Vagina (tissue), 2 donors: ENCODE results near the gene TLCD5. TPM values are rescaled to one million over a fixed set of nuclear protein-coding genes. Genes with fewer than 3 reads are reported as not detected.

Experiments
- DNase-seq, 2 donors: peaks; one replicate each; pipeline ENCODE4 v3.0.0-alpha.2; 2017; ENCODE audit errors: extremely low spot score in 2 of 2
- H3K27ac ChIP-seq: fragments of 200-600 bp; sonication (generic); one replicate; pipeline ENCODE4 v1.5.1; 2019
- H3K27me3 ChIP-seq: fragments of 200-600 bp; sonication (generic); one replicate; pipeline ENCODE4 v1.5.1; 2019
- H3K36me3 ChIP-seq, 2 donors: fragments of 200-600 bp; sonication (generic); one replicate each; pipeline ENCODE4 v1.5.1; 2017 to 2019
- H3K4me1 ChIP-seq: fragments of 200-600 bp; sonication (generic); one replicate; pipeline ENCODE4 v1.5.1; 2019
- H3K4me3 ChIP-seq, 2 donors: fragments of 200-600 bp; sonication (generic); 1 replicate in 1 of 2; 2 replicates in 1 of 2; pipeline ENCODE4 v1.5.1; 2016 to 2019
- H3K9me3 ChIP-seq: fragments of 200-600 bp; sonication (generic); one replicate; pipeline ENCODE4 v1.5.1; 2019
- CTCF ChIP-seq, 3 experiments: fragments of 450-650 bp in 2 of 3; fragments of 200-600 bp in 1 of 3; sonication (generic) in 1 of 3; IDR thresholded peaks; one replicate each; pipeline ENCODE4 v1.5.1; 2017 to 2019; ENCODE audit warnings: antibody characterized with exemption in 3 of 3, mild to moderate bottlenecking in 2 of 3, moderate library complexity in 2 of 3
- POLR2A ChIP-seq, 2 donors: fragments of 450-650 bp; IDR thresholded peaks; one replicate each; pipeline ENCODE4 v1.6.1; 2017; ENCODE audit warnings: antibody characterized with exemption in 2 of 2, mild to moderate bottlenecking in 2 of 2, moderate library complexity in 2 of 2
- POLR2AphosphoS5 ChIP-seq, 2 donors: sonication (generic); formaldehyde crosslinking; IDR thresholded peaks; one replicate each; pipeline ENCODE4 v1.9.0; 2017; ENCODE audit warnings: antibody characterized with exemption in 2 of 2, mild to moderate bottlenecking in 2 of 2, low read depth in 1 of 2; ENCODE audit not compliant: insufficient read depth in 1 of 2
- intact Hi-C: fragments of 100-400 bp; cut with DNase I; formaldehyde crosslinking; loops from one replicate; pipeline ENCODE4 v1.15.1; 2023
- total RNA-seq: library from RNA; depleted of rRNA; stranded (reverse); fragments of >200 nt; gene quantifications from one replicate; pipeline ENCODE4 v1.2.3, GENCODE V29; 2016

The TLCD5 gene
- total RNA-seq, 1 donor from 2014 or later: 3.7 TPM

GRCh38 chr11:120326228-120326627 is 1.1 kb downstream of the TLCD5 start:
- TF ChIP-seq POLR2AphosphoS5 (IDR thresholded peaks at IDR 0.05; ENCODE audit: insufficient read depth in 1 of 2, low read depth in 1 of 2) (no peak), CTCF (IDR thresholded peaks at IDR 0.05) (no peak), POLR2A (IDR thresholded peaks at IDR 0.05) (no peak)
- H3K36me3 ChIP-seq: peaks cover 0 to 7% of the 10 kb centered on the region in 2 donors
- H3K27ac ChIP-seq: peak overlapping the region; percentile 89
- no peaks in the 10 kb centered on the region for H3K9me3 ChIP-seq
- H3K4me3 ChIP-seq: no peak overlapping the region
- DNase-seq: no peak
- H3K27me3 ChIP-seq: no peaks in the 10 kb centered on the region
- H3K4me1 ChIP-seq: peaks cover 25% of the 10 kb centered on the region
- intact Hi-C loops: no loop called here

GRCh38 chr11:120326845-120327281 is 1.8 kb downstream of the TLCD5 start:
- no peaks in the 10 kb centered on the region for H3K27me3 ChIP-seq
- intact Hi-C loops: no loop called here
- H3K36me3 ChIP-seq: peaks cover 0 to 7% of the 10 kb centered on the region in 2 donors
- H3K27ac ChIP-seq: peak overlapping the region; percentile 89
- no peaks in the 10 kb centered on the region for H3K9me3 ChIP-seq
- H3K4me3 ChIP-seq: no peak overlapping the region
- peaks cover 29% of the 10 kb centered on the region for H3K4me1 ChIP-seq
- no peak for DNase-seq
- TF ChIP-seq CTCF (IDR thresholded peaks at IDR 0.05): no peak
- TF ChIP-seq POLR2A (IDR thresholded peaks at IDR 0.05): no peak
- TF ChIP-seq POLR2AphosphoS5 (IDR thresholded peaks at IDR 0.05; ENCODE audit: insufficient read depth in 1 of 2, low read depth in 1 of 2): no peak

GRCh38 chr11:120327311-120327710 is 2.2 kb downstream of the TLCD5 start:
- Histone ChIP-seq H3K27ac (no peak overlapping the region), H3K27me3 (no peaks in the 10 kb centered on the region), H3K4me3 (no peak overlapping the region), H3K9me3 (no peaks in the 10 kb centered on the region), H3K4me1 (peaks cover 33% of the 10 kb centered on the region), H3K36me3 (peaks cover 0 to 7% of the 10 kb centered on the region in 2 donors)
- no peak for DNase-seq
- intact Hi-C loops: no loop called here
- no peak for TF ChIP-seq POLR2A (IDR thresholded peaks at IDR 0.05)
- TF ChIP-seq CTCF (IDR thresholded peaks at IDR 0.05): no peak
- no peak for TF ChIP-seq POLR2AphosphoS5 (IDR thresholded peaks at IDR 0.05; ENCODE audit: insufficient read depth in 1 of 2, low read depth in 1 of 2)

- no peak for TF ChIP-seq POLR2A (IDR thresholded peaks at IDR 0.05)
- TF ChIP-seq CTCF (IDR thresholded peaks at IDR 0.05): no peak
- TF ChIP-seq POLR2AphosphoS5 (IDR thresholded peaks at IDR 0.05; ENCODE audit: insufficient read depth in 1 of 2, low read depth in 1 of 2): no peak
- H3K27ac ChIP-seq: no peak overlapping the region
- DNase-seq: no peak
- intact Hi-C loops: no loop called here
- H3K27me3 ChIP-seq: no peaks in the 10 kb centered on the region
- no peak overlapping the region for H3K4me3 ChIP-seq
- peaks cover 55% of the 10 kb centered on the region for H3K4me1 ChIP-seq
- H3K9me3 ChIP-seq: no peaks in the 10 kb centered on the region
- H3K36me3 ChIP-seq: peaks cover 0 to 7% of the 10 kb centered on the region in 2 donors
Measured at GRCh38 chr11:120329556-120329955, 4.5 kb downstream of the TLCD5 start.

- Histone ChIP-seq H3K27ac (no peak overlapping the region), H3K36me3 (peaks cover 0 to 7% of the 10 kb centered on the region in 2 donors), H3K27me3 (no peaks in the 10 kb centered on the region), H3K4me1 (peaks cover 55% of the 10 kb centered on the region), H3K4me3 (no peak overlapping the region), H3K9me3 (no peaks in the 10 kb centered on the region)
- no peak for DNase-seq
- TF ChIP-seq POLR2AphosphoS5 (IDR thresholded peaks at IDR 0.05; ENCODE audit: insufficient read depth in 1 of 2, low read depth in 1 of 2): no peak
- TF ChIP-seq POLR2A (IDR thresholded peaks at IDR 0.05): no peak
- no peak for TF ChIP-seq CTCF (IDR thresholded peaks at IDR 0.05)
- intact Hi-C loops: no loop called here
Measured at GRCh38 chr11:120330045-120330444, 4.9 kb downstream of the TLCD5 start.
